Neutrophil (primary cell): ENCODE data around the gene TBC1D10A.

ENCODE experiments used
- H3K27ac ChIP-seq: fragments of 200-600 bp; sonication (generic); 2 replicates; pipeline ENCODE4 v1.5.1; 2016; ENCODE audit warnings: mild to moderate bottlenecking, moderate library complexity
- H3K27me3 ChIP-seq: fragments of 200-600 bp; sonication (generic); 2 replicates; pipeline ENCODE4 v1.6.0; 2016; ENCODE audit warnings: mild to moderate bottlenecking
- H3K36me3 ChIP-seq: fragments of 200-600 bp; sonication (generic); 2 replicates; pipeline ENCODE4 v1.5.1; 2017
- H3K4me1 ChIP-seq, 2 experiments: fragments of 200-600 bp in 1 of 2; sonication (generic) in 1 of 2; 1 replicate in 1 of 2; 2 replicates in 1 of 2; pipeline versions ENCODE4 v1.5.1 to v1.6.1; 2013 to 2016; ENCODE audit warnings: low read depth in 1 of 2, low read length in 1 of 2, mild to moderate bottlenecking in 1 of 2, moderate library complexity in 1 of 2; ENCODE audit not compliant: control insufficient read depth in 1 of 2, insufficient read depth in 1 of 2
- H3K4me3 ChIP-seq, 2 experiments: fragments of 200-600 bp in 1 of 2; sonication (generic) in 1 of 2; 1 replicate in 1 of 2; 2 replicates in 1 of 2; pipeline ENCODE4 v1.5.1; 2013 to 2016; ENCODE audit warnings: low read depth in 1 of 2, low read length in 1 of 2, mild to moderate bottlenecking in 1 of 2, moderate library complexity in 1 of 2
- H3K9me3 ChIP-seq: fragments of 200-600 bp; sonication (generic); 2 replicates; pipeline ENCODE4 v1.5.1; 2016
- TF ChIP-seq, protein P1 (sequence below): fragments of 200-600 bp; sonication (generic); IDR thresholded peaks from 2 replicates; pipeline ENCODE4 v1.5.1; 2016; ENCODE audit warnings: antibody characterized with exemption

TBC1D10A gene

DNA sequence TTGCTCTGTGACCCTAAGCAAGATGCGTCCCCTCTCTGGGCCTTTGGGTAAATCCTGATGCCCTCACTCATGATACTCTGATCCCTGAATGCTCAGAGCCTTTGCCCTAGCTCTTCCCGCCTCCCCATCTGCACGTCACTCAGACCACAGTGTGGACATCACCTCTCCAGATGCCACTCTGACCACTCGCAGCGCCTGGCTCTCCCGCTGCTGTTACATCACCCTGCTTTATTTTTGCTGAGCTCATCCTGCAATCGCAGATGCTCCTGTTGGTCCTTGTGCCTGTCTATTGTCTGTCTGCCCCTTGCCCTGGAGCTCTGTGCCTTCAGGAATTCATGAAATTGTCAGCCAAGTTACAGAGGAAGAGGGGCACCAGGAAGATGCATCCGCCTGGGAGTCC, 65.6 kb downstream of the TBC1D10A start:
- TF ChIP-seq, protein P1, sequence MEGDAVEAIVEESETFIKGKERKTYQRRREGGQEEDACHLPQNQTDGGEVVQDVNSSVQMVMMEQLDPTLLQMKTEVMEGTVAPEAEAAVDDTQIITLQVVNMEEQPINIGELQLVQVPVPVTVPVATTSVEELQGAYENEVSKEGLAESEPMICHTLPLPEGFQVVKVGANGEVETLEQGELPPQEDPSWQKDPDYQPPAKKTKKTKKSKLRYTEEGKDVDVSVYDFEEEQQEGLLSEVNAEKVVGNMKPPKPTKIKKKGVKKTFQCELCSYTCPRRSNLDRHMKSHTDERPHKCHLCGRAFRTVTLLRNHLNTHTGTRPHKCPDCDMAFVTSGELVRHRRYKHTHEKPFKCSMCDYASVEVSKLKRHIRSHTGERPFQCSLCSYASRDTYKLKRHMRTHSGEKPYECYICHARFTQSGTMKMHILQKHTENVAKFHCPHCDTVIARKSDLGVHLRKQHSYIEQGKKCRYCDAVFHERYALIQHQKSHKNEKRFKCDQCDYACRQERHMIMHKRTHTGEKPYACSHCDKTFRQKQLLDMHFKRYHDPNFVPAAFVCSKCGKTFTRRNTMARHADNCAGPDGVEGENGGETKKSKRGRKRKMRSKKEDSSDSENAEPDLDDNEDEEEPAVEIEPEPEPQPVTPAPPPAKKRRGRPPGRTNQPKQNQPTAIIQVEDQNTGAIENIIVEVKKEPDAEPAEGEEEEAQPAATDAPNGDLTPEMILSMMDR, result no peak
- Histone ChIP-seq H3K9me3 (no peaks in the 10 kb centered on the region), H3K4me3 (peak overlapping the region; percentile 0 to 15), H3K4me1 (peaks cover 70 to 81% of the 10 kb centered on the region in 2 experiments), H3K27ac (peak overlapping the region; percentile 100), H3K27me3 (no peaks in the 10 kb centered on the region), H3K36me3 (peaks cover 20% of the 10 kb centered on the region)

DNA sequence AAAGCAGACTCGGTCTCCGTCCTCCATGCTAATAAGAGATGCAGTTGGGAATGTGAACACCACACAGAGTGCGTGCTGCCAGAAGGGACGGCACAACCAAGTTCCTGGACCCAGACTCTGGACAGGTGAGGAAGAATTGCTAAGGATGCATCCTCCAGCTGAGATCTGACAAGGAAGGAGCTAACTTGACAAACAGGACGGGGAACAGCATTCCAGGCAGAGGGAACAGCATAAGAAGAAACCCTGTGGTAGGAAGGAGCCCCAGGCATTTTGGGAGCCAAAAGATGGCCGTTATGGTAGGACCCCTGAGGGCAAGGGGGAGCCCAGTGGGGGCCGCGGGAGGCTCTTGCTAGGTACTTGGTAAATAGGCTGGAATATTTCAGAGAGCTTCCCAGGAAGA, 66.1 kb downstream of the TBC1D10A start:
- TF ChIP-seq, protein P1, result no peak
- peak overlapping the region; percentile 100 for H3K27ac ChIP-seq
- H3K27me3 ChIP-seq, result no peaks in the 10 kb centered on the region
- H3K4me1 ChIP-seq, result peaks cover 73 to 82% of the 10 kb centered on the region in 2 experiments
- H3K9me3 ChIP-seq, result no peaks in the 10 kb centered on the region
- peaks cover 20% of the 10 kb centered on the region for H3K36me3 ChIP-seq
- no peak overlapping the region for H3K4me3 ChIP-seq

DNA sequence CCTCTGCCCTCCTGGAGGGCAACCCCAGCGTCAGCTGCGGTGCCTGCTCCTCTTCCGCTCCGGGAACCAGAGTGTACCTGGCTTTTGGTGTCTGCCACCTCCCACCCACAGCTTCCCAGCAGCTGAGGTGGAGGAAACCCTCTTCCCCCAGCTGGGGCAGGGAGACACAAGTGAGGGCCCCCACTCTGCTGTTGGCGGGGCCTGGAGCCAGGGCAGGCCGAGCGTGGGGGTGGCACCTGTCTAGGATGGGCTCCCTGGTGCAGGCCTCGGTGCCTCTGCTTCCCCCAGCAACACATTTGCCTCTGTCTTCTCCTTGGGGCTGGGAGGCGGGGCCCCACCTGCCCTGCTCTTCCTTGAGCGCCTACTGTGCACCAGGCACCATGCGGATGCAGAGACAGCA, 66.5 kb downstream of the TBC1D10A start:
- H3K27ac ChIP-seq, result peak overlapping the region; percentile 100
- H3K4me3 ChIP-seq, result no peak overlapping the region
- peaks cover 20% of the 10 kb centered on the region for H3K36me3 ChIP-seq
- no peaks in the 10 kb centered on the region for H3K9me3 ChIP-seq
- peaks cover 71 to 78% of the 10 kb centered on the region in 2 experiments for H3K4me1 ChIP-seq
- no peaks in the 10 kb centered on the region for H3K27me3 ChIP-seq
- TF ChIP-seq, protein P1, result no peak

DNA sequence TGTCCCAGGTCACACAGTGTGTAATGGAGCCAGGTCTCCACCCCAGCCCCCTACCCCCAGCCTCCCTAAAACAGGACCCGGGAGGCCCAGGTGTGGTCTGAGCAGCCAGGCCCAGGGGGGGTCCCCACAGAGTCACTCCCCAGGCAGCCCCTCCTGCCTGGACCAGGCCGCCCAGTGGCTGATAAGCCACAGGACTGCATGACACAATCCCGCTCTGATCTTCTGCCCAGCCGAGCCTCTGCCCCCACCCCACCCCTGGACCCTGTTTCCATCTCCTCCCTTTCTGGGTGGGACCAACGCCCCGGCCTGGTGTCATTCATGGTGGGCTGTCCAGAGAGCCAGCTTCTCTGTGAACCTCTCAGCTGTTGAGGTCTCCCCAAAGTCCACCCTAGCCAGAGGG, 72.4 kb downstream of the TBC1D10A start:
- no peak overlapping the region for H3K4me3 ChIP-seq
- no peaks in the 10 kb centered on the region for H3K27me3 ChIP-seq
- no peak overlapping the region for H3K27ac ChIP-seq
- H3K36me3 ChIP-seq, result no peaks in the 10 kb centered on the region
- TF ChIP-seq, protein P1, result no peak
- no peaks in the 10 kb centered on the region for H3K9me3 ChIP-seq
- H3K4me1 ChIP-seq, result peaks cover 64 to 65% of the 10 kb centered on the region in 2 experiments

DNA sequence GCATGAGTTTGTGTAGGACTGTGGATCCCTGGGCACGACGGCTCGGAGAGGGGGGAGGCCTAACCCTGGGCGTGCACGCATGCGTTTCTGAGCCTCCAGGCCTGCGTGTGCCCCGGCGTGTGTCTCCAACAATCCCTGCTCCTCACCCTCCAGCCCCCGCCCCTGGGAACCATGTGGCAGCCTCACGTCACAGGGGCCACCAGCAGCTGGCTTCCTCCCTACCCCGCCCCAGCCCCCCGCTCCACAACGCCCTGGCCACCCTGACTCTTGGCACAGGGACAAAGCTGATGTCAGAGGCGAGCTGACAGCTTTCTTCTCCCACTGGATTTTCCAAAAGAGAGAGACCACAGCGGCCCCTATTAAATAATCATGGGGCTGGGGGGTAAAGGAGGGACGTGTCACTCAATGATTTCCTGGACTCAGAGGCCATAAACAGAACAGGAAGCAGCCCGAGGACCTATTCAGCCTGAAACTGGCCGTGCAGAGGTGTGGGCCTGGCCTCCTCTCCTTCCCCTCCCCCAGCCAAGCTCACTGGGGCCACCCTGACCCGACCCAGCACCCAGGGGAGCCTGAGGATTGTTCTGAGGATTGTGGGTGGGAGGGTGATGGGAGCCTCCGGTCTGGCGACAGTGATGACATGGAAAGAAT, 73.4 kb downstream of the TBC1D10A start:
- Histone ChIP-seq H3K4me3 (peak overlapping the region in 1 of 2 experiments; percentile 36), H3K27me3 (peaks cover 4% of the 10 kb centered on the region), H3K27ac (peak overlapping the region; percentile 83), H3K4me1 (peaks cover 67% of the 10 kb centered on the region in 2 experiments), H3K36me3 (no peaks in the 10 kb centered on the region), H3K9me3 (no peaks in the 10 kb centered on the region)
- TF ChIP-seq, protein P1, result no peak
